Caki2 (cell line): ENCODE measurements around the gene DPYD. TPM values are rescaled to one million over a fixed set of nuclear protein-coding genes. Genes with fewer than 3 reads are reported as not detected.
A peak's percentile ranks its signal among the peaks of the same experiment; 100 is the strongest.

Source experiments
- DNase-seq: peaks from one replicate; pipeline ENCODE4 v3.0.0-alpha.2; 2015; ENCODE audit warnings: low read depth
- in situ Hi-C: cut with HindIII; loops from 2 replicates; pipeline ENCODE4 v1.10.0; 2016; ENCODE audit warnings: low sequenced_read_pairs, low pct_unique_long_range_greater_than_20kb, mixed read lengths
- total RNA-seq: library from RNA; depleted of rRNA; stranded (reverse); fragments of >200 nt; shearing (Covaris generic); gene quantifications from 2 replicates; pipeline ENCODE4 v1.2.3, GENCODE V29; 2014; ENCODE audit warnings: low replicate concordance

The DPYD gene
- total RNA-seq, 1 experiment from 2014 or later: 2.2 TPM

DNA sequence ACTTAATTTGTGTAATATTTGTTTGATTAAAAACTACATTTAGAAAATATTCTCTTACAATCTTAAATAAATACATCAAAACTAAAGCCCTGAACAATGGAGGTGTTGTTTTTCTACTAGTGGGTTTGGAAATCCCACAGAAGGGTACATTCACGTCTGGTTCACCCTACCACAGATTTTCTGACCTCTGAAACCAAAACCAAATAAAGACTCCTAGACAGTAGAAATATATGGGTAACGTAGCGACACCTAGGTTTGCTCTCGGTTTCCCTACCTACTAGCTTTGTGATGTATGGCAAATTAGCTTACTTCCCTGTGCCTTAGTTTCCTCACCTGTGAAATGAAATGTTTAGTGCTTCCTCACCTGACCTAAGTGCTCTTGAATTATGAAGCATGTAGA lies 312.6 kb downstream of the DPYD start:
- no peak for DNase-seq
- in situ Hi-C loops: no loop called here

DNA sequence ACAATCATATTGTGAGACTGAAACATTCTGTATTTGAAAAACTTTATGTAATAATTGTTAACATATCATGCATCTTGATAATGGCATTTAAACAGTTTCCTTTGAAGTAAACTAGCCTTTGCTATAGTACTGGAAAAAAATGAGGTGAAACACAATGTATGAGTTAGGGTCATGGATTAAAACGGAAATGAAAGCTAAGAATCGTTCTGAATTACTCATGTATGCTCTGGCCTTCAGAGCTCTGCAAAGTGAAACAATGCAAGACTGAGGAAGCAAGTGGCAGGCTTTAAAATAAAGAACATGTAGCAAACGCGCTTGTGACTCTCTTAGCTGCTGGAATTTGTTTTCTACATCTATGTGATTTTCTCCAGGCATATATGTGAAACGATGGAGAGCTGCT lies 317.1 kb downstream of the DPYD start:
- in situ Hi-C loops: no loop called here
- DNase-seq: no peak

DNA sequence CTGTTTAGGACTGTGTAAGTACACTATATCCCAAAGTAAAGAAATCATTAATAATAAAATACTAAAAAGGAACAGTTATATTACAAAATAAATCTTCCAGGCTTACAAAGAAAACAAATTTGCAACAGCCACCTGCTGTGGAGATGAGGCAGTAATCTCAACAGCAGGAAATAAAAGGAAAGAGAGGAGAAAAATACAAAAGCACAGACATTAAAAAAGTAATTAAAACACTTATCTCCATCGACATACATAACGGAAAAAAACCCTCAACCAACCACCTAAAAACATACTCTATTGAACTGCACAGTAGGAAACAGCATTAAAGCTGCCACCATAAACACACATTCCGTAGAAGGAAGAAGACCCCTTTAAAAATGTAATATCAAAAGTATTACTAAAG lies 317.6 kb downstream of the DPYD start:
- in situ Hi-C loops: no loop called here
- no peak for DNase-seq

DNA sequence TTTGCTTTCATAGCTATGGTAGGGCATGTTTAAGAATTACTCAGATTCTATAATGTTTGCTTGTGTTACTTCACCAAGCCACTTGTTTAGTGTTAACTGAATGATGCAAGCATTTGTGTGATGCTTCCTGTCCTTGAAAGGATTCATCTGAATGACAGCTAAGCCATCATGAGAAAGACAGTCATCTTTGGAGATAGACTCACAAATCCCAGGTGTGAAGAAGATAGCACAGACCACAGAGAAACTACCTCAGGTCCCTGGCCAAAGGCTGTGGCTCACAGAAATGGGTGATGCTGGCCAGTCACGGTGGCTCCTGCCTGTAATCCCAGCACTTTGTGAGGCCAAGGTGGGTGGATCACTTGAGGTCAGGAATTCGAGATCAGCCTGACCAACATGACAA lies 321.4 kb downstream of the DPYD start:
- in situ Hi-C loops: no loop called here
- DNase-seq: no peak

DNA sequence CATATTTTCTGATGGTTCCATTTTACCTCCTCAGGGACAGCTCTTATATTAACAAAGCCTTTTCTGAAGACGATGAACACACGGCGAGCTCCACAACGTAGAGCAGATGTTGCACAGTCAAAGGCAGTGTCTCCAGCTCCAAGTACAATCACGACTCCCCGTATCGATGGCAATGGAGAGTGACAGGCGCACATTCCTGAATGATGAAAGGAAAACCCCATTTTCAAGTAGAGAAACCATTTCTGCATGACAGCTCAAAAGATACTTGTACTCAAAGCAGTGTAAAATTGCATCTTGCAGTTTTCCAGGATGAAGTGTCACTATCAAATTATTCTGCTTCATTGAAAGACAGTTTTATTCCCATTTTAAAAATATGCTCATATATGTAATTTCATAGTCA lies 327.6 kb downstream of the DPYD start:
- no peak for DNase-seq
- in situ Hi-C loops: no loop called here

DNA sequence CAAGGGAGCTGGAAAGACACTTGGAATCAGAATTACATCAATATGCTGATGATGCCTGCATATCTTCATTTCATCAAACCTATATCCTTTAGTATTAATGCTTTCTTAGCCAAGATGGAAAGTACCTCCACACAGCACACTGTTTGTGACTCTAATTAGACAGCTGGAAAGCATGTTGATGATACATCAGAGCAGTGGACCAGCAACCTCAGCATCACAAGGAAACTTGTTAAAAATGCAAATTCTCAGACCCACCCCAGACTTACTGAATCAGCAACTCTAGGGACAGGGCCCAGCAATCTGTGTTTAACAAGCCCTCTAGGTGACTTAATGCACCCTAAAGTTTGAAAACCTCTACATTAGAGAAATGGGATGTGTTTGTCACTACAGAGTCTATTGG lies 332.1 kb downstream of the DPYD start:
- in situ Hi-C loops: no loop called here
- DNase-seq: no peak

DNA sequence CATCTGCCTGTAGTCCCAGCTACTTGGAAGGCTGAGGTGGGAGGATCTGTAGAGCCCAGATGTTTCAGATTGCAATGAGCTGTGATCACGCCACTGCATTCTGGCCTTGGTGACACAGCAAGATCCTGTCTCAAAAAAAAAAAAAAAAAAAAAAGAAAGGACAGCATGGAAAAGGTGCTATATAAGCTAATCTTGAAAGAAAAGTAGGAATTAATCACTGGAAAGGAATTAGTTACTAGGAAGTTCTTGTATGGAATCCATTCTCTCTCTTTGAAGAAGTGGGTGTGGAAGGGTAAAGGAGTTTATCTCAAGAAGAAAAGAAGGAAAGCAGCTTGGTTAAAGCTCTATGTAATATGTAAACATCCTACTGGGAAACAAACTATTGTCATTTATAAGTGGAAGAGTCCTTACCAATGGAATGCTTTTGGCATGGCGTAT lies 339.2 kb downstream of the DPYD start:
- peak; percentile 78 for DNase-seq
- in situ Hi-C loops: no loop called here

DNA sequence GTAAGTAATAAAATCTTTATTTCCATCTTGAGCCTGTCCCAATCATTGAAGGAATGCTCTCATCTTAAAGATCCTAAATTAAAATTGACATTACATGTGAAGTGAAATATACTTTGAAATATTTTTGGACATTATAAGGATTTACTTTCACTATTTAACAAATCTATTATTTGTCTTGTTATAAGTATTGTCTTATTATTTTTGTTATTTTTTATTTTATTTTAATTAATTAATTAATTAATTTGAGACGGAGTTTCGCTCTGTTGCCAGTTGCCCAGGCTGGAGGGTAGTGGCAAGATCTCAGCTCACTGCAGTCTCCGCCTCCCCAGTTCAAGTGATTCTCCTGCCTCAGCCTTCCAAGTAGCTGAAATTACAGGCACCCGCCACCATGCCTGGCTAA lies 343.2 kb downstream of the DPYD start:
- DNase-seq: no peak
- in situ Hi-C loops: no loop called here

DNA sequence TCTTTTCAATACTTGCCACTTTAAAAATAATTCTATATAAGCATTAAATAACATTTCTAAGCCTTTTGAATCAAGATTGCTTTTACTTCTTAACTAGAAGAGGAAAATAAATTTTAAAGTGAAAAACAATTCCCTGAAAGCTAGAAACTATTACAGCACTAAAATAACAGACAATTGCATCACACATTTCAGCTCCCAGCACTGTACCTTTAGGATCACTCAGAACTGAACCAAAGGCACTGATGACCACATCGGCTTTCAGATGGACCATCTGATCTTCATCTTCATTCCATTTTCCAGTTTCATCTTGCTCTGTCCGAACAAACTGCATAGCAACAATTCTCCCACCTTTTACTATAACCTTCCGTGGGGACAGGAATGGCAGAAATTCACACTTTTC lies 347.3 kb downstream of the DPYD start:
- no peak for DNase-seq
- in situ Hi-C loops: no loop called here

DNA sequence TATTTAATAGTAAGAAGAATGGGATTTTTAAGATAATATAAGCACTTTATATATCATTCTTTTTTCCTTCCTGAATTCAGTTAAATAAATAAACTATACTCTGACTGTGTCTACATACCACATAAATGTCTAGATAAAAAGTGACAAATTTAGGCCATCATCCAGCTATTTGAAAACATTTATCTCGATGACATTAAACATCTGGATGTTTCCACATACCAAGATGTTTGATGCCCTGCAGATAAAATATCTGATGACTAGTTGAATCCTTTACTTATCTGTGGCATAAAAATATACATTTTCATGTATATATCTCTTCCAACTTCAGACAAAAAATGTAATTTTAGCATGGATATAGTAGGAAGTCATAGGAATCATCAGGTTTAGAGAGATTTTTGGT lies 348.3 kb downstream of the DPYD start:
- in situ Hi-C loops: no loop called here
- DNase-seq: no peak

DNA sequence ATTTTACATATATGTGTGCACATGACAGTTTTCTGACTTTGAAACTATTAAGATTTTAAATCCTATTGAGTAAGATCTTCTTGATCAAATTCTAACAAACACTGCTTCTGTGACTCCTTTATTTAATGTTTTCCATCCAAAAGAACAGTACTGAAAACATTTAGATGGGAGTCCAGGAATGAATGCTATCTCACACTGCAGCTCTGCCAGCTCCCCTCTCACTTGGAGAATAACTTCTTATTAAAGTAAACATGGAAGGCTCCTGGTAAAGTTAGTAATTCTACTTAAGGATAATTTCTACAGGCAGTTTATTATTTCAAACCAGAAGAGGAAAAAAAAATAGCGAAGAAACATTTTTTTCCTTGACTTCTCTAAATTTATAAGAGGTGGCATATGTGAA lies 349.1 kb downstream of the DPYD start:
- in situ Hi-C loops: no loop called here
- no peak for DNase-seq

DNA sequence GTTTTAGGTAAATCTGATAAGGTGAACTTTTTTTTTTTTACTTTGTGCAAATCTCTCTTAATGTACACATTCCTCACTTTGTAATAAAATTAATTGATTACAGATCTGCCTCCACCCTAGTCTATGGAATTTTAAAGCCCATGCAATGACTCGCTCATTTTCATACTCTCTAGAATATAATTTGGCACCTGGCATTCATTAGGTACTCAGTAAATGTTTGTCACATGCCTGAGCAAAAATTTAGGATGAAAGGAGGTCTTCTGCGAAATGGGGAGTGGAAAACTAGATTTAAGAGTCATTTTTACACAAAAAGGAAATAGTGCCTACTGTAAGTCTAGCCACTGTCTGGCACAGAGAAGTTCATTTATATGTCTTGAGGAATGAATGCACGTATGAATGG lies 350.1 kb downstream of the DPYD start:
- no peak for DNase-seq
- in situ Hi-C loops: no loop called here

DNA sequence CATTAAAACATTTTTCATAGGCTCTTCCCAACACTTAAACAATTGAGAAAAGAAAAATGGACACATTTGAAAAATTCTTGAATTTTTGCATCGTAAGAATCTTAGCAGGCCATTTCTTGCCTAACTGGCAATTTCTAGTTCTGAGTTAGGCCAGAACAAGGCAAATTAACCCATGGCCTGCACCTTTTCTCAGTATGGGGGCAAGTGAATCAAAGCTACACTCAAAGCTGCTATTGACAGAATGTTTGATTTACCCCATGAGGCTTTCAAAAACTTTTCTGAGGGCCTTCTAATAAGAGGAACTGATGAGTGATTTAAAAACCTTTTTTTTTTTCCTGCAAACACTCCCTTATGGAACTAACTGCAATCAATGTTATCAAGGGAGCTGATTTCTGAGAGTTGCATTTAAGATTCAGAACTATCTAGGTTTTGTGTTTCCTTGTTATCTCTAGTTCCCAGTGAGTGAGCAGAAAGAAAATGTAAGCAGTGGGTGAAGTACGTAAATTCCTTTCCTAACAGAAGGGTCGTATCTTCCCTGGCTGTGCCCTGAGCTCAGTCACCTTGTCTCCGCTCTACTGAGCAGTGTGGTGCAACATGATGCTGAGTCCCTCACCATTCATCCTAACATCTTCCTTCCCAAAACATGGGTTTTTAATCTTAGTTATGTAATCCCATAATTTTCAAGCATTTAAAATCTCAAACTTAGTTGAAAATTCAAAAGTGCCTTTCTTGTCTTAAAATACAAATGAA lies 353.7 kb downstream of the DPYD start:
- in situ Hi-C loops: no loop called here
- no peak for DNase-seq

DNA sequence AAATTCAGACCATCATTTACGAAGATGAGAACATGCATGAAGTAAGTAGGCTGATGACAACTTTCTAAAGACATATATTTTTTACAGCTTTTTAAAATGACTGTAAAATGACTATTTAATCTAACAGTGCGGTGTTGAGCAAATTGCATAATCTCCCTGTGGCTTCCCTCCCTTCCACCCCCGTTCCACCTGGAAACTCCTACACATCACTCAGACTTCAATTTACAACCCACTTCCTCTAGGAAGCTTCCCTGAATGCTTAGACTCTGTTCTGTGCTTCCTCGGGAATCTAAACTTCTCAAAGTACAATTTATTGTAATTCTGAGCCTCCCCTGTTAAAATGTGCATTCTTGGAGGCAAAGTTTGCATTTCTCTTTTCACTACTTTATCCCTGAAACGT lies 354.9 kb downstream of the DPYD start:
- DNase-seq: no peak
- in situ Hi-C loops: no loop called here

DNA sequence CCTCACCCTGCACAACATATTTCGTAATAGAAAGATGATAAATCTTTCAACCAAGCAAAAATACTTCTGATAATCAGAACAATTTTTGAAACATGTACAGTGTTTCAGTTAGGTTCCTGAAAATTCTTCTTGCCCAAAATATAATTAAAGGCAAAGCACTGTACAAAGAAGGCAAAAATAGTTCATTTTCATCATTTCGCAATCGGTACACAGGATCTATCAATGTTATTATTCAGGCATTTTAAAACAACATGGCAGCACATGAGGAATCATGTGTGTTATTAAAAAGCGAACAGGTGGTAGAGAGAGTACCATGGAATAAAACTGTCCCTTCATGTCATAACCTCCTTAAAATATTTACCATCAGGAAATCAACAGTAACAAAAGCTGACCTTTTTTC lies 356.9 kb downstream of the DPYD start:
- in situ Hi-C loops: no loop called here
- DNase-seq: no peak

DNA sequence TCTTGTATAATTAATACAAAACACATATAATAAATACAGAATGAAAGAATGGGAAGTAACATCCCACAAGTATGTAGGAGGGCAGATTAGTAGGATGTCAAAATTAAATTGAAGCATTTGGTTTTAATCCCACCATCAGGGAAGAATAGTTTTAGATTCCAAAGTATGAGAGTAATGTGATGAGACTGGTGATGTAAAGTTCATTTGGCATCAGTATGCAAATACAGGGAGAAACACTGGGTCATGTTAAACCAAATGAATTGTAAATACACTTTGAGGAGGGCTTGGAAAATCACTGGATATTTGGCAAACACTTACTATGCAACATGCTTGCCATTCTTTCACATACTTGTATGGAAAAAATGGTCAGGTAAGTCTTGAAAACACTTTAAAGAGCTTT lies 358.8 kb downstream of the DPYD start:
- in situ Hi-C loops: no loop called here
- DNase-seq: no peak

DNA sequence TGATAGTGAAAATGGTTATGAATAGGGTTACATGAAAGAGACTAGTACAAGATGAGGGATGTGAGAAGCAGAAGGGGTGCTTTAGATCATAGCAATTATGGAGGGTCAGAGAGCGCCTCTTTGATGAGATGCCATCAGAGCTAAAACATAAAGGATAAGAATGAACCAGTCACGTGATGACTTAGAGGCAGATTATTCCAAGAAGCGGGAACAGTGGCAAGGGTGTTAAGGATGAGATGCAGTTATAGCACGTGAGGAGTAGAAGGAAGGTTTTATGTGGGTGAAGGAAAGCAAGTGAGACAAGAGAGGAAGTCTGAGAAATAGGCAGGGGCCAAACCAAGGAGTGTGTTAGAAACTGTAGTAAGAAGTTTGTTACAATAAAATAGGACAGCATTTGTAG lies 360.1 kb downstream of the DPYD start:
- DNase-seq: no peak
- in situ Hi-C loops: no loop called here

DNA sequence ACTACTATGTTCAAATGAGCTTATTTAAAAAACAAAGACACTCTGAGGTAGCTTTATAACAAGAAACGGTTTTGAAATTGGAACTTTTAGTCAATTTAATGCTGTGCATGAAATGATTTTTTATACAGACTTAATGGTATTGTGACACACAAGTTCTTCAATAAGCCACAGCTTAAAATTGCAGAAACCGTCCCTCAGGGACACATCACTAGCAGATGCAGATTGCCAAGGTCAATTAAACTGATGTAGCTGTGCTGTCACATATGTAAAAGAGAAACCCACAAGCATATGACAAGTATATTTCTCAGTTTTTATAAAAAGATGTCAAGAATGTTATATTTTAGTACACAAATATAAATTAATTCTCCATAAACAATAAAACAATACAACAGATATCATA lies 366.9 kb downstream of the DPYD start:
- in situ Hi-C loops: no loop called here

DNA sequence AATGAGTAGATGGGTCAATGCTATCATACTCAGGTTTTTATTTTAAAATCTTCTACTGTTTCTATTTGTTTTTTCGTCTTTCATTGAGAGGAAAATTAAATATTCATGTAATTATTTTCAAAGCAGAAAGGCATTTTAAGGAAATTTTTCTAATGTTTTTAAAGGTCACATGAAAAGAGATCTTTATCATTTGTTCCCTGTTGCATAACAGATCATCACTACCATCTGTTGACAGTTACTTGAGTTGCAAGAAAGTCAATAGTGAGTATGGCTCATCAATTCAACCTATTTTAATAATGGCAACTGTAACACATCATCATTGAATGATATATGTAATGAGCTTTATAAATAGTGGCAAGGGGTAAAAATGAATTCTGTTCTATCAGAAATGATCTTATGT lies 369.7 kb downstream of the DPYD start:
- no peak for DNase-seq
- in situ Hi-C loops: no loop called here

More for the DNA sequence above, 366.9 kb downstream of the DPYD start:
- DNase-seq: no peak

DNA sequence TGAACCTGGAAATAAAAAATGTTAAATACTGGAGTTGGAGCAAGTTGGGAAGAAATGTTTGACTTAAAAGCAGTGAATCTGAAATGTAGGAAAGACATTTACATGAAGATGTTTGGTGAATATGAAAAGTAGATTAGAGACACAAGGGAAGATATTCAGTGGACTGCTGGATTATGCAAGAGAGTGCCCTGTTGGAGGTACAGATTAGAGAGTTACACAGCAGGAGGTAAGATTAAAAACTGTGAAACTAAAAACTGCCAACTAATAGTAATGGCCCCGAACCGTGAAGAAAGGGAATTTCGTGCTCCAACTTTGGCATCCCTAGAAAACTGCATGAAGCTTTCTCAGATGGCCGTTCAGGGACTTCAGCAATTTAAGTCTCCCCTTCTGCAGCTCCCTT lies 375.4 kb downstream of the DPYD start:
- in situ Hi-C loops: no loop called here
- DNase-seq: no peak
